NT2/D1 (cell line): ENCODE measurements around the gene GRAMD1B.
A peak's percentile ranks its signal among the peaks of the same experiment; 100 is the strongest.

Experiments
- DNase-seq: peaks from one replicate; pipeline ENCODE4 v3.0.0-alpha.2; 2011; ENCODE audit warnings: low read depth, low spot score
- H3K27me3 ChIP-seq: 2 replicates; pipeline ENCODE4 v1.6.0; 2011; ENCODE audit warnings: mild to moderate bottlenecking; ENCODE audit not compliant: insufficient read length, insufficient read depth
- H3K36me3 ChIP-seq: 2 replicates; pipeline ENCODE4 v1.6.1; 2011; ENCODE audit warnings: mild to moderate bottlenecking, low read length, mixed read lengths; ENCODE audit not compliant: insufficient read depth, insufficient read length
- H3K4me1 ChIP-seq: 2 replicates; pipeline ENCODE4 v1.5.1; 2011; ENCODE audit not compliant: insufficient read depth, insufficient read length
- H3K4me3 ChIP-seq: 2 replicates; pipeline ENCODE4 v1.5.1; 2011; ENCODE audit warnings: low read depth; ENCODE audit not compliant: insufficient read length
- H3K9ac ChIP-seq: 2 replicates; pipeline ENCODE4 v1.6.0; 2011; ENCODE audit warnings: low read depth; ENCODE audit not compliant: insufficient read length
- H3K9me3 ChIP-seq: 2 replicates; pipeline ENCODE4 v1.5.1; 2011; ENCODE audit warnings: mild to moderate bottlenecking, low read length; ENCODE audit not compliant: insufficient read depth
- SUZ12 ChIP-seq: IDR thresholded peaks from 2 replicates; pipeline ENCODE4 v1.6.1; 2011; ENCODE audit not compliant: insufficient read length, insufficient read depth; ENCODE audit errors: extremely low read depth
- YY1 ChIP-seq: IDR thresholded peaks from 2 replicates; pipeline ENCODE4 v1.6.1; 2011; ENCODE audit not compliant: insufficient read length, insufficient read depth
- ZNF274 ChIP-seq: IDR thresholded peaks from 2 replicates; pipeline ENCODE4 v1.6.1; 2011; ENCODE audit warnings: mild to moderate bottlenecking, low read depth, low read length

The GRAMD1B gene

DNA sequence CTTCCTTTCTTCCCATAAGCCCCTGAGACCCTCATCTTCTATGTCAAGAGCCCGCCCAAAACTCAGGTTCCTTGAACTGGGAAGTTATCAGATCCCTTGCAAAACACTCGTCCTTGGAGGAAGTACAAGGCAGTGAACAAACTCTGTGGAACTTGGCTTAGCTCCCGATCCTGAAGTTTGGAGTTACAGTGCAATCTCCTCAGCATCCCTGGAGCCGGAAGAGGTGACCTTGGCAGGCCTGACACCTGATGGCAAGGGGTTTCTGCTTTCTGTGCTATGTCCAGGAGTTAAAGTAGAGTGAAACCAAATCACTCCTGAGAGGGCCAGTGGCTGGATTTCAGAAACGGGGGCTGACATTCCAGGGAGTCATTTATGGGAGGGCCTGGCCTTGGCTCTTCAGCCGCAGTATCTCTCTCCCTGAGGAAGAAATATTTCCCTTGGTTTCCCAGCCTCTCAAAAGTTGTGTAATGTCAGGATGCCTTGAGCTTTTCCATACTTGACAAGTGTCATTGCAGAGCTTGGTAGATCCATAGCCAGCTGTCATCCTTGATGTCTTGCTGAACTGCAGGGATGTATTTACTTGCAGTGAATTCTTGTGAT is 1.9 kb upstream of the GRAMD1B start:
- no peak for TF ChIP-seq ZNF274
- no peak for TF ChIP-seq YY1
- TF ChIP-seq SUZ12: no peak
- DNase-seq: no peak
- Histone ChIP-seq H3K9me3 (no peaks in the 10 kb centered on the region), H3K36me3 (no peaks in the 10 kb centered on the region), H3K4me3 (no peak overlapping the region), H3K9ac (no peak overlapping the region), H3K4me1 (peaks cover 8% of the 10 kb centered on the region), H3K27me3 (peaks cover 2% of the 10 kb centered on the region)

DNA sequence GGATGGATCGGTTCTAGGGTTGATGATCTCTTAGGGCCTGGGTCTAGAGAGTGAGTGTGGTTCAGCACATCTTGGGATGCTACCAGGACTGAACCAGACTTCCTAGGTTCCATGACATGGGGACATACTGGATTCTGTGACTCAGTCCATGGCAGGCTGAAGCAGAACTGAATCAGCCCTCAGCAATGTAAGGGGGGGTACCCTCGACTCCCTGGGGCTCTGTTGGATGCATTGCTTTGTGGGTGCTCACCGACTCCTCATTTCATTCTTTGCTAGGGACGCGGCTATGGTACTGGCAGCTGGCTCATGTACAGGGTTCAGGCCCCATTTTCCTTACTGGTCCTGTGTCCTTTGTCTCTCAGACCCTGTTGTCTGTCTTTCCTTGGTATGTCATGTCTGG is 733 bp upstream of the GRAMD1B start:
- DNase-seq: no peak
- peak overlapping the region; percentile 26 for H3K9ac ChIP-seq
- peaks cover 8% of the 10 kb centered on the region for H3K4me1 ChIP-seq
- no peaks in the 10 kb centered on the region for H3K9me3 ChIP-seq
- no peaks in the 10 kb centered on the region for H3K36me3 ChIP-seq
- peak overlapping the region; percentile 22 for H3K4me3 ChIP-seq
- no peak for TF ChIP-seq YY1
- no peak for TF ChIP-seq SUZ12
- no peak for TF ChIP-seq ZNF274
- H3K27me3 ChIP-seq: peaks cover 2% of the 10 kb centered on the region

DNA sequence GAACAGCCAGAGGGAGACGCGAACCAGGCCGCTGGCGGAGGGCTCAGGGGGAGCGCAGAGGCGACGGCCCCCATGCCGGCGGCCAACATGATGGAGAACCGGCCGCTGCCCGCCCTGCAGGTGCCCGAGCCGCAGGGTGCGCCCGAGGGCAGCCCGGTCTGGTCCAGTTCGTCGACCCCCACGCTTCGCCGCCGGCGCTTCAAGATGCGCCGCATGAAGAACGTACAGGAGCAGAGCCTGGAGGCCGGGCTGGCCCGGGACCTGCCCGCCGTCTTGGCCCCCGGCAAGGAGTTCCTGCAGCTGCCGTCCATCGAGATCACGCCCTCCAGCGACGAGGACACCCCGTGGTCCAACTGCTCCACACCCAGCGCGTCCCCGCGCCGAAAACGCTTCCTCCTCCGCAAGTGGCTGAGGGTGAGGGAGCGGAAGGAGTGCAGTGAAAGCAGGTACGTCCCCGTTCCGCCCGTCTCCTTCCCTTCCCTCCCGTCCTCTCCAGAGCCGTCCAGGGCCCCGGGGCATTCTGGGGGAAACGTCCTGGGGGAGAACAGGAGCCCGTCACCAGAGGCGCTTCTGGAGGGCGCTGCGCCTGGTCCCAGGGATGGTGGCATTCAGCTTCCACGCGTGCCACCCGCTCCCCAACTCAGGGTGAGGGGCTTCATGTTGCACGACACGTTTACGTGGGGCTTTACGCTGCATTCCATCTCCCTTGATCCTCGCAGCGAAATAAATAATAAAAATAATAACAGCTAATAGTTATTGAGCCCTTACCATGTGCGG is 840 bp downstream of the GRAMD1B start:
- H3K27me3 ChIP-seq: no peaks in the 10 kb centered on the region
- no peaks in the 10 kb centered on the region for H3K9me3 ChIP-seq
- peaks cover 8% of the 10 kb centered on the region for H3K4me1 ChIP-seq
- no peaks in the 10 kb centered on the region for H3K36me3 ChIP-seq
- no peak for DNase-seq
- peak overlapping the region; percentile 89 for H3K4me3 ChIP-seq
- TF ChIP-seq SUZ12: no peak
- no peak for TF ChIP-seq ZNF274
- no peak for TF ChIP-seq YY1
- H3K9ac ChIP-seq: peak overlapping the region; percentile 88

DNA sequence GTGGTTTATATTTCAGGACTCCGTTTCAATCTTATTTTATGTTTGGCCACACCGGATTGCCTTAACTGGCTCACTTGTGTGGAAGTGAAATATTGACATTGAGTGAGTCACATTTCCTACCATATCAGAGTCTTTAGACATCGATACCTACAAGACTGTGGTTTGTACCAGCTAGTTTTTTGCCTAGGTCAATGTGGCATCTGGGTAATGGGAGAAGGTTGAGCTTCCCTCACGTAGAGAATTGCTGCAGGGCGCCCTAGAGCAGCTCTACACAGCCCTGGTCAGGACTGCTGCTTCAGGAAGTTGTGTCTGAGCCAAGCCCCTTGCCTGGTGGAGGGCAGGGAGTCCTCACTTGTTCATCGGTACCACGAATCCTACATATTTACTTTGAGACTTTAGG is 1.6 kb downstream of the GRAMD1B start:
- Histone ChIP-seq H3K9ac (peak overlapping the region; percentile 88), H3K4me1 (peaks cover 8% of the 10 kb centered on the region), H3K36me3 (peaks cover 2% of the 10 kb centered on the region), H3K4me3 (peak overlapping the region; percentile 89), H3K27me3 (no peaks in the 10 kb centered on the region), H3K9me3 (no peaks in the 10 kb centered on the region)
- TF ChIP-seq SUZ12: no peak
- TF ChIP-seq ZNF274: no peak
- DNase-seq: no peak

DNA sequence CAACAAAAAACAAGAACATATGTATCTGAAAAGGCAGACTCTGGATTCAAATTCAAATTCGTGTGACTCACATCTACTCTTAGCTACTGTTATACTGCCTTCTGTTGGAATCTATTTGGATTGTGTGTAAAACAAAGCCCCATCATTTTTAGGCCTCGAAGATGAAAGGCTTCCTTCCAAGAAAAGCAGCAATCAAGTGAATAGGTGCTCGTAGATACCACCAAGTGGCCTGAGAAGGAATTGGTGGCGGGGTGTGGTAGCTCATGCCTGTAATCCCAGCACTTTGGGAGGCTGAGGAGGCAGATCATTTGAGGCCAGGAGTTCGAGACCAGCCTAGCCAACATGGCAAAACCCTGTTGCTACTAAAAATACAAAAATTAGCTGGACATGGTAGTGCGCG is 4.2 kb downstream of the GRAMD1B start:
- Histone ChIP-seq H3K4me3 (no peak overlapping the region), H3K36me3 (peaks cover 2% of the 10 kb centered on the region), H3K27me3 (no peaks in the 10 kb centered on the region), H3K9me3 (no peaks in the 10 kb centered on the region), H3K4me1 (peaks cover 11% of the 10 kb centered on the region), H3K9ac (no peak overlapping the region)
- TF ChIP-seq SUZ12: no peak
- no peak for TF ChIP-seq ZNF274
- no peak for TF ChIP-seq YY1
- no peak for DNase-seq

DNA sequence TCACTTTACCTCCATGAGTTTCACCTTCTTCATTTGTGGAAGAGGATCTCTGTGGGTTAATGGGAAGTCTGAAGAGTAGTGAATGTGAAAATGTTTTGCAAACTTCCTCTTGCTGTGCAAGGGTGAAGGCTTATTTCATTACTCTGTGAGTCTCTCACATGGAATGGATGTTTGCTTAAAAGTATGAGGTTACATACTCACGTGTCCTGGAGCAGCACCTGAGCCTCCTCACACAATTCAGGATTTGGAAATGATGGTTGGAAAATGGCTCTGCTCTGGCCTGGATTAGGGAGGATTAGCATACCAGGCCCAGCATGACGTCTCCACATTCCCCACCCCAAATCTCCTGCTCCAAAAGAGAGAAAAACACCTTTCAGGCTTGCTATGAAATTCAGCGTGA is 4.8 kb downstream of the GRAMD1B start:
- Histone ChIP-seq H3K9ac (no peak overlapping the region), H3K27me3 (no peaks in the 10 kb centered on the region), H3K36me3 (peaks cover 2% of the 10 kb centered on the region), H3K9me3 (no peaks in the 10 kb centered on the region), H3K4me3 (no peak overlapping the region), H3K4me1 (peaks cover 11% of the 10 kb centered on the region)
- TF ChIP-seq YY1 (no peak), ZNF274 (no peak), SUZ12 (no peak)
- no peak for DNase-seq

DNA sequence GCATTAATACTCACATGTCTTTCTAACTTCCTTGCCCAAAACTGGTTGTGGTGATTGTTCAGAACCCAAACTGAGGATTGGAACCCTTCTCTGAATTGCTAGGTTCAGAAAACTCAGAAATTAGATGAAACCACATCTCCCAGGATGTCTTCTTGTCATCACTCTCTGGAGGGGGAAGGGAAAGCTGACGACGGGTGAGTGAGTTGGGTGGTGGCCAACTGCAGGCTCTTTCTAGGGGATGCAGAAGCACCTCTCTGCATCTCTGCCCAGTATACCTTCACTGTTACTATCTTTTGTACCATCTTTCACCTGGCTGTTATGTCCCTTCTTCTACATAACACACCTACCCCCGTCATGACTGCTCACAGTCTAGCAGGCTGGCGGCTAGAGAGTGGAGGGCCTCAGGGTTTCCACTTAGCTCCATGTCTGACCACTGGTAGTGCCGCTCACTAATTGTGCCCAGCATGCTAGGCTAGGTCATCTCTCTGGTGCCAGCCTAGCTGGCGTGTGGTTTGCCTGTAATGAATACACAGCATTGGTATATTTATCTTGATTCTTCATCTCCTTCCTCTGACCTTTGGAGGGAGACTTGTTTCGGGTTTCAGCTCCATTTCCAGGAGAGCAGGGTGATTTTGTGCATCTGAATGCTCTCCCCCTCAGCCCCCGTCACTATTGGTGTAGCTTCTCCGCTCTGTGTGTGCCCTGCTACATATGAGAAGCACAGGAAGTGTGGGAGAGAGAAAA is 7.3 kb downstream of the GRAMD1B start:
- Histone ChIP-seq H3K9ac (no peak overlapping the region), H3K36me3 (peaks cover 2% of the 10 kb centered on the region), H3K4me1 (peaks cover 11% of the 10 kb centered on the region), H3K27me3 (no peaks in the 10 kb centered on the region), H3K9me3 (no peaks in the 10 kb centered on the region), H3K4me3 (no peak overlapping the region)
- no peak for DNase-seq
- TF ChIP-seq SUZ12: no peak
- no peak for TF ChIP-seq ZNF274
- no peak for TF ChIP-seq YY1
